Mucosa of stomach (tissue), 1 donor: Measurements from ENCODE around the gene CPLANE2.
"Not testable (repeated sequence)": the region's sequence is repeated elsewhere in the genome, so short reads cannot be mapped to it uniquely, and the experiment has no call there.

ENCODE experiments used
- H3K27me3 ChIP-seq: one replicate; pipeline ENCODE4 v1.7.0; 2013; ENCODE audit warnings: mild to moderate bottlenecking, low read length; ENCODE audit not compliant: control insufficient read depth, insufficient read depth
- H3K36me3 ChIP-seq: one replicate; pipeline ENCODE4 v1.7.0; 2013; ENCODE audit warnings: low read length; ENCODE audit not compliant: control insufficient read depth, insufficient read depth
- H3K4me1 ChIP-seq: one replicate; pipeline ENCODE4 v1.7.0; 2013; ENCODE audit warnings: mild to moderate bottlenecking, low read length; ENCODE audit not compliant: control insufficient read depth, insufficient read depth
- H3K4me3 ChIP-seq: one replicate; pipeline ENCODE4 v1.7.0; 2013; ENCODE audit warnings: low read length
- H3K9ac ChIP-seq: one replicate; pipeline ENCODE4 v1.7.0; 2013; ENCODE audit warnings: mild to moderate bottlenecking, low read length, moderate library complexity
- H3K9me3 ChIP-seq: one replicate; pipeline ENCODE4 v1.7.0; 2013; ENCODE audit warnings: mild to moderate bottlenecking, low read length, moderate library complexity; ENCODE audit not compliant: control insufficient read depth
- donor health status: Pancreatic carcinoma.

The CPLANE2 gene

DNA sequence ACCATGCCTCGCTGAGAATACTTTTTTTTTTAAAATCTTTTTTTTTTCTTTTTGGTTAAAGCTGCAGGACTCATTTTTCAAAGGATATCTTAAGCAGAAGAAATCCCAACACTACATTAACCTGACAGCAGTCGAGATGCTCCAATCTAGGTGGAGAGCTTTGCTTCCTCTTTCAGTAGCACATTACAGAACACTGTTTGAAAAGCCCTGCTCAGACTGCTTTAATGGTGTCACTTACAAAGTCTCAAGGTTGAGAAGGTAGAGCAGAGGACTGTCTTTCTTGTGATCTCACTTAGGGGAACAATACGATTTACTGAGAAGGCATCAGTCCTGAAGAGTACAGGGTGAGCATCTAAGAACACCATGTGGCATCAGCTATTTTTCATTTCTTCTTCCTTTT lies 21.0 kb upstream of the CPLANE2 start:
- Histone ChIP-seq H3K4me1 (no peaks in the 10 kb centered on the region), H3K9ac (no peak overlapping the region), H3K4me3 (no peak overlapping the region), H3K27me3 (no peaks in the 10 kb centered on the region), H3K9me3 (no peaks in the 10 kb centered on the region), H3K36me3 (no peaks in the 10 kb centered on the region)

DNA sequence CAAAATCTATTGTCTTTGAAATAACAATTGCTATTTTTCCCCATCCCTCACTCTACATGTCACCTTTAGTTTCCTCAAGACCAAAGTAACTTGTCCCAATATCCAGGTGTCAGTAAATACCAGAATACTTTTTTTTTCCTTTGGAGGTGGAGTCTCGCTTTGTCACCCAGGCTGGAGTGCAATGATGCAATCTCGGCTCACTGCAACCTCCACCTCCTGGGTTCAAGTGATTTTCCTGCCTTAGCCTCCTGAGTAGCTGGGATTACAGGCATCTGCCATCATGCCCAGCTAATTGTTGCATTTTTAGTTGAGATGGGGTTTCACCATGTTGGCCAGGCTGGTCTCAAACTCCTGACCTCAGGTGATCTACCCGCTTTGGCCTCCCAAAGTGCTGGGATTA lies 20.6 kb upstream of the CPLANE2 start:
- not testable (repeated sequence) for H3K9ac ChIP-seq, H3K4me3 ChIP-seq

DNA sequence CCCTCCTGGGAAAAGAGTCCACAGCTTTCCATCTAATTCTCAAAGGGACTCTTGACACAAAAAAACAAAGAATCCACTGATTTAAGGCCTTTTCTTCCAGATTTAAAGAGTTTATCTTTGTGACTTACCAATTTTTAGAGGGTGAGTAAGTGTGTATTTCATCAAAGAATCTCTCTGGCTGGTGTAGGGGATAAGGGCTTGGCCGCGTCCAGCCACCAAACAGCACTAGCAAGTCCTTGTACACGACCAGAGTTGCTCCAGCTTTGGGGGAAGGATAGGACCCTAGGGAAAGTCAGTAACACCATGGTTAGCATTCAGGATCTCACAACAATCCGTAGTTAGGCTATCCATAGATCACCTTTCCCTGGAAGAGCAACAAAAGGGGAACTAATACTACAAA lies 19.5 kb upstream of the CPLANE2 start:
- H3K9ac ChIP-seq: no peak overlapping the region
- H3K9me3 ChIP-seq: no peaks in the 10 kb centered on the region
- no peaks in the 10 kb centered on the region for H3K4me1 ChIP-seq
- H3K27me3 ChIP-seq: no peaks in the 10 kb centered on the region
- no peak overlapping the region for H3K4me3 ChIP-seq
- no peaks in the 10 kb centered on the region for H3K36me3 ChIP-seq

More for the DNA sequence above, 20.6 kb upstream of the CPLANE2 start:
- not testable (repeated sequence) for H3K9me3 ChIP-seq, H3K27me3 ChIP-seq, H3K4me1 ChIP-seq, H3K36me3 ChIP-seq

DNA sequence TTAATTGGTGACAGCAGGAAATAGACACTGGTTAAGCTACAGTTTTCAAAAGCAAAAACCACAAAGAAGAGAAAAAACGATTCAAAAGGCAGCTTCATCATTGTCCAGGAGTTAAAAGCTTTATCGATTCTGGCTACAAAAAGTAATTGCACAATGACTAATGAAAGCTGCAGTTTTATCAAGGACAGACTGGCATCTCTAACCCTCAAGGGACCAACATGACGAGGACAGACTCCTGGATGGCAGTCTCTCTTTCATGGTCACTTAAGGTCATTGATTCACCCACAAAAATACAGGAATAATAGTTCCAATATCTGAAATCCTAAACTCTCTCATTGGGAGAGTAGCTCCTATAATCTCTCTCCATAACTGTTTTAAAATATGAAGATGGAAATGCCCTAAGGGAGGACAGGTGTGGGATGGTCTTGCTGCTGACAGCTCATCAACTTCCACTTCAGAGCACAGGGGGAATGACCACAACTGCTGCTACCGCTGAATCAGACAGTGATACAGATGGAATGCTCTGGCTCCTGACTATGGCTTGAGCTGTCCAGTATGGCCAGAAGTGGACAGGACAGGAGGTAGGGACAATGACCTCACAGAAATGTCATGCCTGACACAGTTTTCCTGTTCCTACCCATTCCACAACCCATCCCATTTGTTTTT lies 17.4 kb upstream of the CPLANE2 start:
- no peaks in the 10 kb centered on the region for H3K36me3 ChIP-seq
- H3K27me3 ChIP-seq: no peaks in the 10 kb centered on the region
- H3K4me1 ChIP-seq: peaks cover 12% of the 10 kb centered on the region
- no peak overlapping the region for H3K9ac ChIP-seq
- H3K4me3 ChIP-seq: no peak overlapping the region
- H3K9me3 ChIP-seq: no peaks in the 10 kb centered on the region

DNA sequence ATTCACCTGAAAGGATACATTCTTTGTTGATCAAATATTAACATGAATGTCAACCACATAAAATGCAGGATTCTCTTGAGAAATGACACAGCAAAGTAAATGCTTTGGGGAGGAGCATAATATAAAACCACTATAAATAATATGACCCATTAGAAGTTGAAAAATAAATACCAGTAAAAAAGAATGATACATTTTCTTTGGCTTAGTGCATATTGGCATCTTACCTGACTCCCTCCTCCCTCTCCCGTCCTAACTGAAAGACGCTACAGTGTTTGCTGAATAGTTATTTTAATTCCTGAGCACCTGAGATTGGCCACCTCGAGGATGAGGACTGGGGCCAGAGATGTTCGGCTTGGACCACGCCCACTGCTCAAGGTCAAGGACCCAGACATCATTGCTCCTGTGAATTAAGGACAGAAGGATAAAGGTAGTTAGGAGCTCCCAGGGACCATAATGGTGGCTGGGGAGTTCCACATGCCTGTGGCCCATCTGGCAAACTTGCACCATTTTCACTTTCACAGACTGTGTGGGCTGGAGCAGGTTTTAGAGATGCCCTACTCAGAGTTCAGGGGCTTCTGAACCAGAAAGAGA lies 16.4 kb upstream of the CPLANE2 start:
- Histone ChIP-seq H3K9me3 (no peaks in the 10 kb centered on the region), H3K4me3 (no peak overlapping the region), H3K27me3 (no peaks in the 10 kb centered on the region), H3K36me3 (no peaks in the 10 kb centered on the region), H3K4me1 (peaks cover 18% of the 10 kb centered on the region), H3K9ac (no peak overlapping the region)

DNA sequence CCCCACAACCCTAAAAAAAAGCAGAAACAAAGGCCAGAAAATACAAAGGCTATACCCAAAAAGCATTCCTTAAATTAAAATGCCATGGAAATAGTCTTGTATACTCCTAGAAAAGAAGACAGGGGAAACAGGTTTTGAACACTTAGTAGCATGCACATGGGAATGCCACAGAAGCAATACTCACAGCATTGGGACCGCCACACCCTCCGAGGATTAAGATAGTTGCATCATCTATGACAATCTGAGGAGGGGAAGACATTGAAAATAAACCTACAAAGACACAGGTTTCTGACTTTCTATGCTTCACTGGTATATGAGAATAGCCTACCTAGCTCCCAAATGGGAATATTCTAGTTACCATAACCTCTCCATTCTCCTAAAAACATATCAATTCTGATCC lies 15.9 kb upstream of the CPLANE2 start:
- H3K4me3 ChIP-seq: no peak overlapping the region
- no peaks in the 10 kb centered on the region for H3K9me3 ChIP-seq
- peaks cover 23% of the 10 kb centered on the region for H3K4me1 ChIP-seq
- no peak overlapping the region for H3K9ac ChIP-seq
- H3K27me3 ChIP-seq: no peaks in the 10 kb centered on the region
- H3K36me3 ChIP-seq: no peaks in the 10 kb centered on the region

DNA sequence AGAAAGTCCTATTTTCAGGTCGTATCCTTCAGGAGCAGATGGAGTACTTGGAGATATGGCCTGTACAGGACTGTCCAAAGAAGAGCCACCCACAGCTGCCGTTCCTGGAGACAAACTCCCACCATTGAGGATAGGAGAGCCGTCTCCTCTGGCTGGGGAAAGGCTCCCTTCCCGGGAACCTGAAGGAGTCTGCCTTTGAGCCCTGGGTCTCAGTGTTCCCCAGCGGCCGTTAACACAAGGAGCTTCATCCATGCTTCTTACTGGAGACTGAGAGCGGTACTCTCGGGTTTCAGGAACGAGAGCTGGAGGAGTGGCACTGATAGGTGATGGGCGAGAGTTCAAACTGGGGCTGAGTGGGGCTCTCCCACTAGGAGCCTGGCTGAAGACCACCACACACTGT lies 14.4 kb upstream of the CPLANE2 start:
- Histone ChIP-seq H3K9me3 (no peaks in the 10 kb centered on the region), H3K9ac (no peak overlapping the region), H3K4me3 (no peak overlapping the region), H3K36me3 (no peaks in the 10 kb centered on the region), H3K4me1 (peaks cover 27% of the 10 kb centered on the region), H3K27me3 (no peaks in the 10 kb centered on the region)

DNA sequence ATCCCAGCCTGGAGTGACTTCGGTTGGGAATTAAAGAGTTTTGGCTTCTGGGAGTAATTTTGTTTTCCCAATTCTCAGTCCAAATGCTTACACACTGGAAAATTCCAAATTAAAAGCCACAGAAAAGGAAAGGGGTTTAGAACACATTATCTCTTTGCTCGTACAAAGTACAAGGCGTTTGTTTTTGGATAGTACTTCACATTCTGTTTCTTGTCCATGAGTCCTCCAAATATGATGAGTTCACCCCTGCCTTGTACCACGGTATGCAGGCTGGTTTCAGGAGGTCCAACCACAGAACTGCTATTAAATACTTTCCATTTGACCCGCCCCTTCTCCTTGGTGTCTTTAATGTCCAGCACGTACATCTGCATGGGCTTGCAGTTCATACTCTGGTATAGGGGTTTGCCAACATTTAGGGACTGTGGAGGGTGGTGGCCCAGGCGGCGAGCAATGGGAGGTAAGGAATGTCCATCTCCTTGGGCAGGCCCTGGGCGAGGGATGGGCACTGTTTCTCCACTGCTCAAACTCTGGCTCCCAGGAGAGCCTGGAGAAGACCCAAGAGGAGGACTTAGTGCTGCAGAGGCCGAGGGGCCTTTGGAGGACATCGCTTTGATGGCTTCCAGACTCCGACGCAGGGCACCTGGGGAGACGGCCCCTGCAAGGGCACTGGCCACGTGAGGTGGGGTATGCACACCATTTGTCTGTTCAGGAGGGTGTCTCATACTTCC lies 13.7 kb upstream of the CPLANE2 start:
- H3K27me3 ChIP-seq: no peaks in the 10 kb centered on the region
- H3K36me3 ChIP-seq: no peaks in the 10 kb centered on the region
- H3K4me1 ChIP-seq: peaks cover 27% of the 10 kb centered on the region
- no peak overlapping the region for H3K4me3 ChIP-seq
- H3K9ac ChIP-seq: no peak overlapping the region
- H3K9me3 ChIP-seq: no peaks in the 10 kb centered on the region

DNA sequence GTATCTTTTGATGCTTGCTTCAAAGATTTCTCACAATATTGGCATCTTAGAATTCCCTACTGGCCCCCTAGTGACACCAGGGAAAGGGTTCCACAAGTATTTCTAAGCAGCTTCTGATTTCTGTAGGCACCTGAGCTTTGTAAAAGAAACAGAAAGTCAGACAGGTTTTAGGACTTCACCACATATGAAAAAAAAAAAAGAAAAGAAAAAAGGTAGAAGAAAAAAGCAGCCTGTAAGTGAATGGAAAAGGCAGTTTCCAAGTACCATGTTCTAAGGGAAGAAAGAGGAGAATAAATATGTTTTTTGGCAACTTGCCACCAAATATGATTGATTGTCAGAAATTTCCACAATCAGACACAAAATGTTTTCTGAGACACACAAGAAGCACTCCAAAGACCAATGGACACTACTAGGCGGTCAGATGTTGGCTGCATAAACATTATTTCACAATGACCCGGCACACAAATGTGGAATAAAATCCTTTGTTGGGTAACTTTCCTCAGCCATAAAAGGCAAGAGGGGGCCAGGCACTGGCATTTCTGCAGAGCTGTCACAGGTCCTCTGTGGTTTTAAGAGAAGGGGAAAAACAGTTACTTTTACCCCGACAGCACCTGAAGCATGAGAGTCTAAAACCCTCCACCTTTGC lies 12.7 kb upstream of the CPLANE2 start:
- H3K36me3 ChIP-seq: no peaks in the 10 kb centered on the region

DNA sequence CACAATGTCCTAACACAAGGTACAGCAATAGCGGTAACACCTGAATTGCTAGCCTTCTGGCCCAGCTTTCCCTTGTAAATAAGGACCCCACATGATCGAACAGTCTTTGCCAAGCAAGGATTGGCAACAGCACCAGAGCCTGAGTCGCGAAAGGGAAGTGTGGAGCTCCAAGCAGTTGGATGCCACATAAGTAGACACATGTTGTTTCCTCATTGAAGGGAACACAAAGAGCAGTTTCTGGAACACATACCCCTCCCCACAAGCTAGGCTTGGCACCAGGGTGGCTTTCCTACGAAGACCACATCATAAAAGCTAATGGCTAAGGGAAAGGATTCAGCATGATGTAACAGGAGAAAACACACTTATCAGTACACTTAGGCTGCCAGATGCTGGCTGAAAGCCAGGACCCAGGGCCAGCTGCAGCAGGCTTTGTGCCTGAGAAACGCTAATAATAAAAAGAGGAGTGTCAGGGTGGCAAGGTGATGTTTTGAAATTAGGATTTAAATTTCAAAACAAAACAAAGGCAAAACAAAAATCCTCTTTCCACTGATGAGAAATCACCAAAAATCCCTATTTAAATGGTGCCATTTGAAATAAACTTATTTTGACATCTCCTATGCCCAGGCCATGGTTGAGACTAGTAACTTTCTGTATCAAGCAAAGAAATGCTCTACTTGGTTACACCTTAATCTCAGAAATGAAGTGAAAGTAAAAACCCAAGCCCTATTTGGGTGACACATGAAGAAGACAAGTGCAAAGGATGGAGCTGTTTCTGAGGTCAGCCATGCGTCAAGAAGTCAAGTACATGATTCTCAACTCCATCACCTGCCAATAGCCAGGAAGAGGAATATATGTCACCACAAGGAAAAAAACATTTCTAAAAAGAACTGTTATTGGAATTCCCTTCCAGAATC lies 11.9 kb upstream of the CPLANE2 start:
- Histone ChIP-seq H3K9me3 (no peaks in the 10 kb centered on the region), H3K4me1 (peaks cover 34% of the 10 kb centered on the region), H3K36me3 (no peaks in the 10 kb centered on the region), H3K27me3 (no peaks in the 10 kb centered on the region), H3K4me3 (no peak overlapping the region), H3K9ac (peak overlapping the region; percentile 30)

More for the DNA sequence above, 12.7 kb upstream of the CPLANE2 start:
- Histone ChIP-seq H3K4me3 (no peak overlapping the region), H3K9ac (no peak overlapping the region), H3K9me3 (no peaks in the 10 kb centered on the region), H3K27me3 (no peaks in the 10 kb centered on the region), H3K4me1 (peaks cover 27% of the 10 kb centered on the region)

DNA sequence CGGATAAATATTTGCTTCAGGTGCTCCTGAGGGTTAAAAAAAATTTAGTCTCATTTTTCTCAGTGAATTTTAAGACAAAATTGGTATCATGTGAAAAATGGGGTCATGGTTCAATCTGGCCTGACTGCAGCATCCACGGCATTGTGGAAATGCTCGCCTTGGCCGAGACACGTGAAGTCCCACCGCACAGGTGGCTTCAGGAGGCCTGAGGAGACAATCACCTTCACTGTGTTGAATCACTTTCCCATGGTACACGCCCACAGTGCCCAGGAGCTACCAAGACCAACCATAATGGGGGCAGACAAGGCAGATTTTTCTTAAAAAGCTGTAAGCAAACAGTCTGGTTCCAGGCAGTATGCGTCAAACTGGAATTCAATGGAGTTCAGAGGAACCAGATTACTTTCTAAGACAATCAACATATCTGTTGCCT lies 11.0 kb upstream of the CPLANE2 start:
- peak overlapping the region; percentile 30 for H3K9ac ChIP-seq
- H3K4me3 ChIP-seq: no peak overlapping the region

More for the DNA sequence above, 11.0 kb upstream of the CPLANE2 start:
- peaks cover 36% of the 10 kb centered on the region for H3K4me1 ChIP-seq
- H3K36me3 ChIP-seq: no peaks in the 10 kb centered on the region
- no peaks in the 10 kb centered on the region for H3K27me3 ChIP-seq
- no peaks in the 10 kb centered on the region for H3K9me3 ChIP-seq
